ENCODE results near the gene CAPZA2.
"Not testable (repeated sequence)": the region's sequence is repeated elsewhere in the genome, so short reads cannot be mapped to it uniquely, and the experiment has no call there.

The CAPZA2 gene

GRCh38 chr7:116967983-116968382 lies 105.6 kb downstream of the CAPZA2 start:
- no peaks in the 10 kb centered on the region for H3K27me3 ChIP-seq (ENCODE audit: insufficient read depth, poor library complexity, severe bottlenecking)
- no peaks in the 10 kb centered on the region for H3K4me1 ChIP-seq (ENCODE audit: insufficient read depth, poor library complexity, severe bottlenecking)
- no peaks in the 10 kb centered on the region for H3K36me3 ChIP-seq (ENCODE audit: low read depth)
- DNase-seq (ENCODE audit: low spot score) = no peak
- no peak for TF ChIP-seq CTCF (IDR thresholded peaks at IDR 0.05; ENCODE audit: poor library complexity, severe bottlenecking)
- H3K27ac ChIP-seq (ENCODE audit: poor library complexity, severe bottlenecking) = no peak overlapping the region
- no peaks in the 10 kb centered on the region for H3K9me3 ChIP-seq (ENCODE audit: severe bottlenecking)
- no peak for ATAC-seq (ENCODE audit: low read depth)
- H3K4me3 ChIP-seq (ENCODE audit: severe bottlenecking) = no peak overlapping the region

- TF ChIP-seq CTCF (IDR thresholded peaks at IDR 0.05; ENCODE audit: poor library complexity, severe bottlenecking) = no peak
- no peak for DNase-seq (ENCODE audit: low spot score)
- ATAC-seq (ENCODE audit: low read depth) = no peak
- H3K36me3 ChIP-seq (ENCODE audit: low read depth) = no peaks in the 10 kb centered on the region
- no peak overlapping the region for H3K4me3 ChIP-seq (ENCODE audit: severe bottlenecking)
- no peak overlapping the region for H3K27ac ChIP-seq (ENCODE audit: poor library complexity, severe bottlenecking)
- H3K4me1 ChIP-seq (ENCODE audit: insufficient read depth, poor library complexity, severe bottlenecking) = no peaks in the 10 kb centered on the region
- H3K27me3 ChIP-seq (ENCODE audit: insufficient read depth, poor library complexity, severe bottlenecking) = no peaks in the 10 kb centered on the region
- no peaks in the 10 kb centered on the region for H3K9me3 ChIP-seq (ENCODE audit: severe bottlenecking)
These were observed 106.2 kb downstream of the CAPZA2 start for GRCh38 chr7:116968631-116969030.

GRCh38 chr7:116969371-116969902 lies 107.0 kb downstream of the CAPZA2 start:
- no peaks in the 10 kb centered on the region for H3K36me3 ChIP-seq (ENCODE audit: low read depth)
- H3K9me3 ChIP-seq (ENCODE audit: severe bottlenecking) = peaks cover under 1% of the 10 kb centered on the region
- H3K4me1 ChIP-seq (ENCODE audit: insufficient read depth, poor library complexity, severe bottlenecking) = no peaks in the 10 kb centered on the region
- H3K4me3 ChIP-seq (ENCODE audit: severe bottlenecking) = no peak overlapping the region
- DNase-seq (ENCODE audit: low spot score) (no peak), ATAC-seq (ENCODE audit: low read depth) (no peak)
- no peak overlapping the region for H3K27ac ChIP-seq (ENCODE audit: poor library complexity, severe bottlenecking)
- no peaks in the 10 kb centered on the region for H3K27me3 ChIP-seq (ENCODE audit: insufficient read depth, poor library complexity, severe bottlenecking)
- TF ChIP-seq CTCF (IDR thresholded peaks at IDR 0.05; ENCODE audit: poor library complexity, severe bottlenecking) = no peak

GRCh38 chr7:116970238-116970910 lies 108.0 kb downstream of the CAPZA2 start:
- DNase-seq (ENCODE audit: low spot score) (no peak), ATAC-seq (ENCODE audit: low read depth) (no peak)
- no peak for TF ChIP-seq CTCF (IDR thresholded peaks at IDR 0.05; ENCODE audit: poor library complexity, severe bottlenecking)
- Histone ChIP-seq H3K27me3 (ENCODE audit: insufficient read depth, poor library complexity, severe bottlenecking) (no peaks in the 10 kb centered on the region), H3K27ac (ENCODE audit: poor library complexity, severe bottlenecking) (no peak overlapping the region), H3K36me3 (ENCODE audit: low read depth) (peaks cover 3% of the 10 kb centered on the region; the same call in 1 of the 2 replicates), H3K9me3 (ENCODE audit: severe bottlenecking) (peaks cover 4% of the 10 kb centered on the region), H3K4me3 (ENCODE audit: severe bottlenecking) (no peak overlapping the region), H3K4me1 (ENCODE audit: insufficient read depth, poor library complexity, severe bottlenecking) (no peaks in the 10 kb centered on the region)

GRCh38 chr7:116971153-116971552 lies 108.8 kb downstream of the CAPZA2 start:
- not testable (repeated sequence) for H3K4me1 ChIP-seq (ENCODE audit: insufficient read depth, poor library complexity, severe bottlenecking); H3K9me3 ChIP-seq (ENCODE audit: severe bottlenecking); H3K27ac ChIP-seq (ENCODE audit: poor library complexity, severe bottlenecking); DNase-seq (ENCODE audit: low spot score); H3K27me3 ChIP-seq (ENCODE audit: insufficient read depth, poor library complexity, severe bottlenecking); H3K36me3 ChIP-seq (ENCODE audit: low read depth); H3K4me3 ChIP-seq (ENCODE audit: severe bottlenecking); ATAC-seq (ENCODE audit: low read depth)

Data from RWPE2 (cell line).